ENCODE results near the gene AARS2. TPM values are rescaled to one million over a fixed set of nuclear protein-coding genes. Genes with fewer than 3 reads are reported as not detected.

The AARS2 gene
- total and polyA plus RNA-seq, 9 of the 15 experiments (the other 6 are each of a cell fraction or from before 2014, with no cell fraction given) = 0.97 to 34.0 (median 18.3) TPM

- TF ChIP-seq ZNF695 (CRISPR knock-in tag; IDR thresholded peaks at IDR 0.05) = no peak
- TF ChIP-seq ARID3B (CRISPR knock-in tag; IDR thresholded peaks at IDR 0.05; ENCODE audit: borderline replicate concordance) = no peak
- no peak for TF ChIP-seq MTA2 (IDR thresholded peaks at IDR 0.05; ENCODE audit: low read depth)
- no peak for TF ChIP-seq GTF2A2 (tag; IDR thresholded peaks at IDR 0.05)
- TF ChIP-seq ZNF436 (CRISPR knock-in tag; IDR thresholded peaks at IDR 0.05) = 0 out of 2 replicates have a peak, but pooled peaks have one; percentile 7
- TF ChIP-seq FOXA1 (IDR thresholded peaks at IDR 0.05; ENCODE audit: borderline replicate concordance) = no peak
- TF ChIP-seq ZBED1 (IDR thresholded peaks at IDR 0.05) = peak; percentile 51; the same call in 1 of the 2 replicates
- no peak for TF ChIP-seq KLF16 (IDR thresholded peaks at IDR 0.05)
- peak; percentile 34; the same call in 1 of the 2 replicates for TF ChIP-seq FOXK1 (CRISPR knock-in tag; IDR thresholded peaks at IDR 0.05; ENCODE audit: borderline replicate concordance)
- no peak; the same call in 1 of the 2 replicates for TF ChIP-seq ZC3H8 (IDR thresholded peaks at IDR 0.05)
- TF ChIP-seq ZNF696 (CRISPR knock-in tag; conservative IDR thresholded peaks at IDR 0.05) = no peak
- TF ChIP-seq ATF1 (CRISPR knock-in tag; IDR thresholded peaks at IDR 0.05) = no peak
- 0 out of 2 replicates have a peak, but pooled peaks have one; percentile 13 for TF ChIP-seq ATF1 (tag; IDR thresholded peaks at IDR 0.05)
- TF ChIP-seq PYGO2 (tag; IDR thresholded peaks at IDR 0.05) = no peak
- TF ChIP-seq POLR2B (IDR thresholded peaks at IDR 0.05; ENCODE audit: low read depth, partially characterized antibody) = peak; percentile 12
- peak; percentile 29 for TF ChIP-seq CCNT2 (IDR thresholded peaks at IDR 0.05; ENCODE audit: borderline replicate concordance, extremely low read depth, insufficient read length, low read depth, low read length)
- no peak for TF ChIP-seq ATF3 (IDR thresholded peaks at IDR 0.05)
- TF ChIP-seq ATF3 (CRISPR knock-in tag; conservative IDR thresholded peaks at IDR 0.05) = 0 out of 2 replicates have a peak, but pooled peaks have one; percentile 31
- no peak for TF ChIP-seq XRCC4 (IDR thresholded peaks at IDR 0.05; ENCODE audit: extremely low read depth, insufficient read depth, insufficient read length)
- peak; percentile 60; the same call in 1 of the 2 replicates for TF ChIP-seq ZNF431 (CRISPR knock-in tag; IDR thresholded peaks at IDR 0.05)
- no peak for TF ChIP-seq NR0B1 (IDR thresholded peaks at IDR 0.05; ENCODE audit: partially characterized antibody)
- TF ChIP-seq ZMIZ1 (IDR thresholded peaks at IDR 0.05; ENCODE audit: low read depth in 2 of 2, low read length in 2 of 2) = 0 out of 4 replicates have a peak, but pooled peaks of 1 of the 2 experiments have one; percentile 24
Measured at GRCh38 chr6:44250718-44251123, 62.4 kb downstream of the AARS2 start (continued).
